ENCODE results near the gene LRTM2. TPM values are rescaled to one million over a fixed set of nuclear protein-coding genes. Genes with fewer than 3 reads are reported as not detected.
A peak's percentile ranks its signal among the peaks of the same experiment; 100 is the strongest.

The LRTM2 gene
- polyA plus RNA-seq, 1 donor, result 0.13 TPM

- Histone ChIP-seq H3K9me3 (ENCODE audit: control insufficient read depth, low read depth, low read length) (no peaks in the 10 kb centered on the region), H3K4me3 (ENCODE audit: low read length) (no peak overlapping the region), H3K36me3 (ENCODE audit: control insufficient read depth, insufficient read depth, low read length) (no peaks in the 10 kb centered on the region), H3K27ac (ENCODE audit: low read length) (no peak overlapping the region), H3K27me3 (ENCODE audit: control insufficient read depth, insufficient read depth, low read length) (peaks cover 53% of the 10 kb centered on the region), H3K4me1 (ENCODE audit: control insufficient read depth, insufficient read depth, low read length) (no peaks in the 10 kb centered on the region)
- DNase-seq, result no peak
- 100% methylated on average over 1 of the region's 10 CpGs for WGBS (ENCODE audit: insufficient coverage, low lambda C conversion rate)
These were observed 2.9 kb downstream of the LRTM2 start for GRCh38 chr12:1823237-1823636.

GRCh38 chr12:1825382-1826102 is 5.2 kb downstream of the LRTM2 start:
- Histone ChIP-seq H3K27me3 (ENCODE audit: control insufficient read depth, insufficient read depth, low read length) (peaks cover 44% of the 10 kb centered on the region), H3K4me3 (ENCODE audit: low read length) (no peak overlapping the region), H3K27ac (ENCODE audit: low read length) (no peak overlapping the region), H3K36me3 (ENCODE audit: control insufficient read depth, insufficient read depth, low read length) (no peaks in the 10 kb centered on the region), H3K4me1 (ENCODE audit: control insufficient read depth, insufficient read depth, low read length) (no peaks in the 10 kb centered on the region), H3K9me3 (ENCODE audit: control insufficient read depth, low read depth, low read length) (no peaks in the 10 kb centered on the region)
- no CpG with 5 or more reads among the region's 14 CpGs for WGBS (ENCODE audit: insufficient coverage, low lambda C conversion rate)
- DNase-seq, result peak in 1 of 2 donors; percentile 66

GRCh38 chr12:1826401-1826800 is 6.0 kb downstream of the LRTM2 start:
- no peaks in the 10 kb centered on the region for H3K36me3 ChIP-seq (ENCODE audit: control insufficient read depth, insufficient read depth, low read length)
- WGBS (ENCODE audit: insufficient coverage, low lambda C conversion rate), result no CpG with 5 or more reads among the region's 15 CpGs
- H3K4me3 ChIP-seq (ENCODE audit: low read length), result no peak overlapping the region
- no peak for DNase-seq
- H3K27ac ChIP-seq (ENCODE audit: low read length), result no peak overlapping the region
- H3K4me1 ChIP-seq (ENCODE audit: control insufficient read depth, insufficient read depth, low read length), result no peaks in the 10 kb centered on the region
- no peaks in the 10 kb centered on the region for H3K9me3 ChIP-seq (ENCODE audit: control insufficient read depth, low read depth, low read length)
- H3K27me3 ChIP-seq (ENCODE audit: control insufficient read depth, insufficient read depth, low read length), result peaks cover 41% of the 10 kb centered on the region

GRCh38 chr12:1826867-1827705 is 6.7 kb downstream of the LRTM2 start:
- Histone ChIP-seq H3K36me3 (ENCODE audit: control insufficient read depth, insufficient read depth, low read length) (no peaks in the 10 kb centered on the region), H3K27ac (ENCODE audit: low read length) (no peak overlapping the region), H3K27me3 (ENCODE audit: control insufficient read depth, insufficient read depth, low read length) (peaks cover 41% of the 10 kb centered on the region), H3K4me1 (ENCODE audit: control insufficient read depth, insufficient read depth, low read length) (no peaks in the 10 kb centered on the region), H3K4me3 (ENCODE audit: low read length) (no peak overlapping the region), H3K9me3 (ENCODE audit: control insufficient read depth, low read depth, low read length) (no peaks in the 10 kb centered on the region)
- DNase-seq, result no peak
- no CpG with 5 or more reads among the region's 25 CpGs for WGBS (ENCODE audit: insufficient coverage, low lambda C conversion rate)

- Histone ChIP-seq H3K9me3 (ENCODE audit: control insufficient read depth, low read depth, low read length) (no peaks in the 10 kb centered on the region), H3K36me3 (ENCODE audit: control insufficient read depth, insufficient read depth, low read length) (no peaks in the 10 kb centered on the region), H3K4me1 (ENCODE audit: control insufficient read depth, insufficient read depth, low read length) (no peaks in the 10 kb centered on the region), H3K27ac (ENCODE audit: low read length) (no peak overlapping the region), H3K27me3 (ENCODE audit: control insufficient read depth, insufficient read depth, low read length) (peaks cover 36% of the 10 kb centered on the region), H3K4me3 (ENCODE audit: low read length) (no peak overlapping the region)
- WGBS (ENCODE audit: insufficient coverage, low lambda C conversion rate), result no CpG with 5 or more reads among the region's 38 CpGs
- no peak for DNase-seq
These were observed 7.8 kb downstream of the LRTM2 start for GRCh38 chr12:1827826-1828805.

- no CpG with 5 or more reads among the region's 16 CpGs for WGBS (ENCODE audit: insufficient coverage, low lambda C conversion rate)
- peaks cover 36% of the 10 kb centered on the region for H3K27me3 ChIP-seq (ENCODE audit: control insufficient read depth, insufficient read depth, low read length)
These were observed 8.5 kb downstream of the LRTM2 start for GRCh38 chr12:1828856-1829255.

GRCh38 chr12:1829306-1829900 is 9.0 kb downstream of the LRTM2 start:
- no peak for DNase-seq
- H3K4me1 ChIP-seq (ENCODE audit: control insufficient read depth, insufficient read depth, low read length), result no peaks in the 10 kb centered on the region

More at GRCh38 chr12:1828856-1829255, 8.5 kb downstream of the LRTM2 start:
- Histone ChIP-seq H3K4me3 (ENCODE audit: low read length) (no peak overlapping the region), H3K4me1 (ENCODE audit: control insufficient read depth, insufficient read depth, low read length) (no peaks in the 10 kb centered on the region), H3K9me3 (ENCODE audit: control insufficient read depth, low read depth, low read length) (no peaks in the 10 kb centered on the region), H3K36me3 (ENCODE audit: control insufficient read depth, insufficient read depth, low read length) (no peaks in the 10 kb centered on the region), H3K27ac (ENCODE audit: low read length) (no peak overlapping the region)
- DNase-seq, result no peak

GRCh38 chr12:1830401-1830845 is 10.1 kb downstream of the LRTM2 start:
- no peaks in the 10 kb centered on the region for H3K36me3 ChIP-seq (ENCODE audit: control insufficient read depth, insufficient read depth, low read length)
- H3K27me3 ChIP-seq (ENCODE audit: control insufficient read depth, insufficient read depth, low read length), result peaks cover 34% of the 10 kb centered on the region
- no peak for DNase-seq
- no CpG with 5 or more reads among the region's 3 CpGs for WGBS (ENCODE audit: insufficient coverage, low lambda C conversion rate)
- no peak overlapping the region for H3K4me3 ChIP-seq (ENCODE audit: low read length)
- no peaks in the 10 kb centered on the region for H3K9me3 ChIP-seq (ENCODE audit: control insufficient read depth, low read depth, low read length)
- no peaks in the 10 kb centered on the region for H3K4me1 ChIP-seq (ENCODE audit: control insufficient read depth, insufficient read depth, low read length)
- no peak overlapping the region for H3K27ac ChIP-seq (ENCODE audit: low read length)

More at GRCh38 chr12:1829306-1829900, 9.0 kb downstream of the LRTM2 start:
- Histone ChIP-seq H3K4me3 (ENCODE audit: low read length) (no peak overlapping the region), H3K27me3 (ENCODE audit: control insufficient read depth, insufficient read depth, low read length) (peaks cover 34% of the 10 kb centered on the region), H3K9me3 (ENCODE audit: control insufficient read depth, low read depth, low read length) (no peaks in the 10 kb centered on the region), H3K27ac (ENCODE audit: low read length) (no peak overlapping the region), H3K36me3 (ENCODE audit: control insufficient read depth, insufficient read depth, low read length) (no peaks in the 10 kb centered on the region)
- no CpG with 5 or more reads among the region's 11 CpGs for WGBS (ENCODE audit: insufficient coverage, low lambda C conversion rate)

GRCh38 chr12:1830981-1831963 is 10.9 kb downstream of the LRTM2 start:
- Histone ChIP-seq H3K36me3 (ENCODE audit: control insufficient read depth, insufficient read depth, low read length) (no peaks in the 10 kb centered on the region), H3K4me1 (ENCODE audit: control insufficient read depth, insufficient read depth, low read length) (no peaks in the 10 kb centered on the region), H3K4me3 (ENCODE audit: low read length) (no peak overlapping the region), H3K27ac (ENCODE audit: low read length) (no peak overlapping the region), H3K9me3 (ENCODE audit: control insufficient read depth, low read depth, low read length) (no peaks in the 10 kb centered on the region), H3K27me3 (ENCODE audit: control insufficient read depth, insufficient read depth, low read length) (peaks cover 34% of the 10 kb centered on the region)
- peak; percentile 34 to 62 for DNase-seq
- WGBS (ENCODE audit: insufficient coverage, low lambda C conversion rate), result 100% methylated on average over 1 of the region's 34 CpGs
